LNCAP (cell line): ENCODE measurements around the gene RBBP8.

Experiments used
- CTCF ChIP-seq: fragments of 450-650 bp; IDR thresholded peaks from 2 replicates; pipeline ENCODE4 v1.5.1; 2017; ENCODE audit warnings: mild to moderate bottlenecking

RBBP8 gene

GRCh38 chr18:23066504-23067039 is 133.4 kb downstream of the RBBP8 start:
- no peak for TF ChIP-seq CTCF

GRCh38 chr18:23067236-23067635 is 134.1 kb downstream of the RBBP8 start:
- TF ChIP-seq CTCF: no peak

GRCh38 chr18:23068011-23068410 is 134.9 kb downstream of the RBBP8 start:
- TF ChIP-seq CTCF: no peak

GRCh38 chr18:23068570-23069310 is 135.6 kb downstream of the RBBP8 start:
- no peak for TF ChIP-seq CTCF

GRCh38 chr18:23069481-23069880 is 136.4 kb downstream of the RBBP8 start:
- no peak for TF ChIP-seq CTCF

- TF ChIP-seq CTCF: no peak
Measured at GRCh38 chr18:23069898-23070297, 136.8 kb downstream of the RBBP8 start.

- no peak for TF ChIP-seq CTCF
Measured at GRCh38 chr18:23071285-23071684, 138.2 kb downstream of the RBBP8 start.
